HEK293 (cell line): ENCODE data around the gene FBRSL1.

Experiments used
- CTCF ChIA-PET: fragments of 350-600 bp; formaldehyde crosslinking; extraction: SDS; loops from one replicate; lab custom pipeline; 2021; ENCODE audit warnings: antibody characterized with exemption; lab: Yijun Ruan, JAX
- POLR2A ChIA-PET: fragments of 300-600 bp; formaldehyde crosslinking; extraction: SDS; loops from one replicate; lab custom pipeline; 2020; ENCODE audit warnings: antibody characterized with exemption, inconsistent platforms; lab: Yijun Ruan, JAX
- H3K27ac ChIP-seq: fragments of 200-500 bp; sonication (Bioruptor generic); 2 replicates; pipeline ENCODE4 v1.5.1; 2014; ENCODE audit warnings: low read depth, low read length, control low read depth, inconsistent platforms; ENCODE audit errors: extremely low read depth
- H3K36me3 ChIP-seq, 2 experiments: fragments of 200-500 bp in 1 of 2; sonication (Bioruptor generic) in 1 of 2; 1 replicate in 1 of 2; 2 replicates in 1 of 2; pipeline ENCODE4 v1.5.1; 2014 to 2017; ENCODE audit warnings: inconsistent platforms in 2 of 2, low read length in 2 of 2; ENCODE audit not compliant: control insufficient read depth in 2 of 2, insufficient read depth in 1 of 2
- H3K4me1 ChIP-seq: fragments of 200-500 bp; sonication (Bioruptor generic); 2 replicates; pipeline ENCODE4 v1.5.1; 2014; ENCODE audit warnings: mild to moderate bottlenecking, low read length, inconsistent platforms; ENCODE audit not compliant: control insufficient read depth, insufficient read depth
- H3K4me3 ChIP-seq: 2 replicates; pipeline ENCODE4 v1.5.1; 2011; ENCODE audit warnings: low read depth, mild to moderate bottlenecking, control low read depth, low read length, moderate library complexity
- H3K9me3 ChIP-seq: fragments of 200-500 bp; sonication (Bioruptor generic); 2 replicates; pipeline ENCODE4 v1.5.1; 2014; ENCODE audit warnings: low read depth, low read length, inconsistent platforms; ENCODE audit not compliant: control insufficient read depth, insufficient read depth
- ATF2 ChIP-seq: fragments of 450-650 bp; formaldehyde crosslinking; IDR thresholded peaks from 2 replicates; pipeline ENCODE4 v1.5.1; 2016; ENCODE audit warnings: missing biosample characterization, missing genetic modification characterization, low read depth
- EGR2 ChIP-seq: fragments of 450-650 bp; formaldehyde crosslinking; IDR thresholded peaks from 2 replicates; pipeline ENCODE4 v1.5.1; 2016; ENCODE audit warnings: low read depth, missing biosample characterization, missing genetic modification characterization
- GLIS2 ChIP-seq: fragments of 450-650 bp; formaldehyde crosslinking; IDR thresholded peaks from 2 replicates; pipeline ENCODE4 v1.5.1; 2016; ENCODE audit warnings: missing biosample characterization, missing genetic modification characterization
- KLF1 ChIP-seq: fragments of 450-650 bp; formaldehyde crosslinking; IDR thresholded peaks from 2 replicates; pipeline ENCODE4 v1.5.1; 2016; ENCODE audit warnings: missing biosample characterization, missing genetic modification characterization
- KLF17 ChIP-seq: fragments of 450-650 bp; formaldehyde crosslinking; IDR thresholded peaks from 2 replicates; pipeline ENCODE4 v1.5.1; 2016; ENCODE audit warnings: missing biosample characterization, missing genetic modification characterization
- REPIN1 ChIP-seq: fragments of 450-650 bp; formaldehyde crosslinking; IDR thresholded peaks from 2 replicates; pipeline ENCODE4 v1.5.1; 2017; ENCODE audit warnings: missing biosample characterization, missing genetic modification characterization, low read depth
- YY2 ChIP-seq: fragments of 450-650 bp; formaldehyde crosslinking; IDR thresholded peaks from 2 replicates; pipeline ENCODE4 v1.5.1; 2016; ENCODE audit warnings: missing biosample characterization, missing genetic modification characterization
- ZBTB20 ChIP-seq: fragments of 450-650 bp; formaldehyde crosslinking; IDR thresholded peaks from 2 replicates; pipeline ENCODE4 v1.5.1; 2016; ENCODE audit warnings: missing biosample characterization, missing genetic modification characterization
- ZBTB49 ChIP-seq: fragments of 450-650 bp; formaldehyde crosslinking; IDR thresholded peaks from 2 replicates; pipeline ENCODE4 v1.5.1; 2016; ENCODE audit warnings: missing biosample characterization, missing genetic modification characterization, low read depth
- ZBTB7A ChIP-seq: fragments of 450-650 bp; formaldehyde crosslinking; IDR thresholded peaks from 2 replicates; pipeline ENCODE4 v1.5.1; 2016; ENCODE audit warnings: low read depth, missing biosample characterization, missing genetic modification characterization
- ZEB2 ChIP-seq: fragments of 450-650 bp; formaldehyde crosslinking; IDR thresholded peaks from 2 replicates; pipeline ENCODE4 v1.5.1; 2016; ENCODE audit warnings: missing biosample characterization, missing genetic modification characterization
- ZFHX2 ChIP-seq: fragments of 450-650 bp; formaldehyde crosslinking; conservative IDR thresholded peaks from 2 replicates; pipeline ENCODE4 v1.5.1; 2016; ENCODE audit warnings: missing biosample characterization, missing genetic modification characterization
- ZIC2 ChIP-seq: fragments of 450-650 bp; formaldehyde crosslinking; IDR thresholded peaks from 2 replicates; pipeline ENCODE4 v1.5.1; 2016; ENCODE audit warnings: missing biosample characterization, missing genetic modification characterization
- ZNF18 ChIP-seq: fragments of 450-650 bp; formaldehyde crosslinking; IDR thresholded peaks from 2 replicates; pipeline ENCODE4 v1.5.1; 2016; ENCODE audit warnings: missing biosample characterization, missing genetic modification characterization
- ZNF433 ChIP-seq: fragments of 450-650 bp; formaldehyde crosslinking; IDR thresholded peaks from 2 replicates; pipeline ENCODE4 v1.5.1; 2016; ENCODE audit warnings: missing biosample characterization, missing genetic modification characterization, low read depth
- ZNF624 ChIP-seq: fragments of 450-650 bp; formaldehyde crosslinking; IDR thresholded peaks from 2 replicates; pipeline ENCODE4 v1.5.1; 2017; ENCODE audit warnings: missing biosample characterization, missing genetic modification characterization
- ZNF843 ChIP-seq: fragments of 450-650 bp; formaldehyde crosslinking; IDR thresholded peaks from 2 replicates; pipeline ENCODE4 v1.5.1; 2016; ENCODE audit warnings: missing biosample characterization, missing genetic modification characterization

The FBRSL1 gene

GRCh38 chr12:132513070-132513398, 23.1 kb downstream of the FBRSL1 start:
- Histone ChIP-seq H3K36me3 (peaks cover 0 to 26% of the 10 kb centered on the region in 2 experiments; a peak in 1 of 3 replicates), H3K4me1 (no peaks in the 10 kb centered on the region), H3K27ac (no peak overlapping the region), H3K9me3 (no peaks in the 10 kb centered on the region), H3K4me3 (no peak overlapping the region)
- ChIA-PET CTCF (interaction anchor here (0.6 kb wide), 2 partner anchors 26 to 324 kb away, joined by 3 read pairs; no protein-coding TSS in a partner anchor), POLR2A (no interaction called here)
- TF ChIP-seq ZNF624: no peak
- TF ChIP-seq GLIS2 (tag by site-specific recombination): no peak
- TF ChIP-seq ATF2 (tag by site-specific recombination): no peak
- no peak for TF ChIP-seq ZBTB49 (tag by site-specific recombination)
- no peak for TF ChIP-seq YY2 (tag by site-specific recombination)
- no peak for TF ChIP-seq ZNF433

- H3K4me1 ChIP-seq: no peaks in the 10 kb centered on the region
- H3K27ac ChIP-seq: no peak overlapping the region
- POLR2A ChIA-PET: no interaction called here
- no peaks in the 10 kb centered on the region for H3K9me3 ChIP-seq
- CTCF ChIA-PET: interaction anchor here (0.6 to 0.7 kb wide), 2 partner anchors 61 to 324 kb away, joined by 3 read pairs; no protein-coding TSS in a partner anchor
- peak; percentile 92 for TF ChIP-seq KLF1
- peak; percentile 40; the same call in 1 of the 2 replicates for TF ChIP-seq KLF17 (tag by site-specific recombination)
- no peak for TF ChIP-seq ZBTB20
- H3K4me3 ChIP-seq: no peak overlapping the region
- peaks cover 0 to 26% of the 10 kb centered on the region in 2 experiments; a peak in 1 of 3 replicates for H3K36me3 ChIP-seq
Observed at GRCh38 chr12:132513458-132514135, 23.6 kb downstream of the FBRSL1 start.

GRCh38 chr12:132514216-132514820, 24.4 kb downstream of the FBRSL1 start:
- ChIA-PET POLR2A (no interaction called here), CTCF (interaction anchor here (0.7 kb wide), 1 partner anchor 61 kb away, joined by 3 read pairs; no protein-coding TSS in a partner anchor)
- TF ChIP-seq ZNF843 (tag by site-specific recombination) (no peak), ZIC2 (tag by site-specific recombination) (0 out of 2 replicates have a peak, but pooled peaks have one; percentile 9)
- Histone ChIP-seq H3K9me3 (no peaks in the 10 kb centered on the region), H3K36me3 (peaks cover 0 to 23% of the 10 kb centered on the region in 2 experiments; a peak in 1 of 3 replicates), H3K4me1 (no peaks in the 10 kb centered on the region), H3K27ac (no peak overlapping the region), H3K4me3 (no peak overlapping the region)

- CTCF ChIA-PET: interaction anchor here (0.7 kb wide), 1 partner anchor 15 kb away, joined by 3 read pairs; no protein-coding TSS in a partner anchor
Observed at GRCh38 chr12:132514838-132515237, 24.9 kb downstream of the FBRSL1 start.

More at GRCh38 chr12:132514838-132515237, 24.9 kb downstream of the FBRSL1 start:
- Histone ChIP-seq H3K27ac (no peak overlapping the region), H3K9me3 (no peaks in the 10 kb centered on the region), H3K4me1 (no peaks in the 10 kb centered on the region), H3K36me3 (peaks cover 0 to 23% of the 10 kb centered on the region in 2 experiments; a peak in 1 of 3 replicates), H3K4me3 (no peak overlapping the region)
- TF ChIP-seq ZBTB7A (tag by site-specific recombination): no peak
- TF ChIP-seq ZNF18: no peak
- TF ChIP-seq REPIN1 (tag by site-specific recombination): no peak
- no peak for TF ChIP-seq EGR2 (tag by site-specific recombination)
- TF ChIP-seq ZFHX2 (tag by site-specific recombination): no peak
- no peak for TF ChIP-seq ZEB2 (tag by site-specific recombination)
- TF ChIP-seq ZIC2 (tag by site-specific recombination): peak; percentile 55
- POLR2A ChIA-PET: no interaction called here
